Cardiac septum (tissue), 1 donor: Measurements from ENCODE around the gene RAB6B. TPM values are rescaled to one million over a fixed set of nuclear protein-coding genes. Genes with fewer than 3 reads are reported as not detected.
A peak's percentile ranks its signal among the peaks of the same experiment; 100 is the strongest.

Experiments
- DNase-seq: peaks from one replicate; pipeline ENCODE4 v3.0.0-alpha.2; 2020; ENCODE audit warnings: low spot score
- intact Hi-C: fragments of 100-400 bp; cut with DNase I; formaldehyde crosslinking; loops from one replicate; pipeline ENCODE4 v1.14.0; 2022
- total RNA-seq: library from RNA; stranded (reverse); fragmentation: NEBNext Ultra II Directional; extraction: Animal tissue kit (Norgen Biotek cat#: 25700); gene quantifications from one replicate; pipeline ENCODE4 v1.2.1, GENCODE V29; 2021
- donor health status: DM: no; HTN: no; CAD: no.

RAB6B gene
- total RNA-seq, 1 donor from 2014 or later: 42.4 TPM

DNA sequence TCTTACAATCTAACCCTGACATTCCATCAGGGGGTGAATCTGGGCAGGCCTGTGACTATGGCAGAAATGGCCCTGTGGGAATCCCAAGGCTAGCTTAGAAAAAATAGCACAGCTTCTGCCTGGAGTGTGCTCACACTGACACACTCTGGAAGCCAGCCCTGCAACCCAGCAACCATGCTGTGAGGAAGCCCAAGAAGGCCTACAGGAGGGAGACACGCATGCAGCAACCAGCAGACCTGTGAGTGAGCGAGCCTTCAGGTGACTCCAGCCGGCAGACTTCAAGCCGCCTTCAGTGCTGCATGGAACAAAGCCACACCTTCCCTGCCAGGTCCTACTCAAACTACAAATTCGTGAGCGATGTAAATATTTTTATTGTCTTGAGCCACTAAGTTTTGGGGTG is 26.1 kb downstream of the RAB6B start:
- peak; percentile 27 for DNase-seq
- intact Hi-C loops: no loop called here

DNA sequence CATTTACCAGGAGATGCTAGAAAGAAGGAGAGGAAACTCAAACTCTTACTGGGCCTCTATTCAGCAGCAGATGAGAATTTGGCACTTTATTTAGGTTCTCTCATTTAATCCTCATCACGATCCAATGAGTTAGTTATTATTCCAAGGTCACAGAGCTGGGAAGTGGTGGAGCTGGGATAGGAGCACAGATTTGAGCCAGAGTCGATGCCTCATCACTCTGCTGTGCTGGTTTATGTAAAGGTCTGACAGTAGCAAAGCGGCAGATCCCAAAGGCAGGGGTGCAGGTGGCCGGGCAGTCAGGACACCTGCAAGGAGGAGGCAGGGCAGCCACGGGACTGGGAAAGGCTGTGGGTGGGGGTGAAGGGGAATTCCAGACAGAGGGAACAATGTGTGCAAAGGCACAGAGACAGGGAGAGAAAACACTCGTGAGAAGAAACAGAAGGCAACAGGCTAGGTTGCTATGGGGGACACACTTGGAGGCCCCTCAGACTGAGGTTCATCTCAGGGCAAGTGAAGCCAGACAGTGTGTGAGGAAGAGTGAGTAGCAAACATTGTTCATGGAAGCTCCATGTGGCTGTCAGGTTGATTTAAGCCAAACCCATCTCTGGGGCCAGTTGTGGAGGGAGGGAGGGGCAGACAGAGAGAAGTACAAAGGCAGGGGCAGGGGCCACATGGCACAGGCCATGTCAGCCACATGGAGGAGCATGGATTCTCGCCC is 26.8 kb downstream of the RAB6B start:
- intact Hi-C loops: no loop called here
- peak; percentile 33 for DNase-seq

DNA sequence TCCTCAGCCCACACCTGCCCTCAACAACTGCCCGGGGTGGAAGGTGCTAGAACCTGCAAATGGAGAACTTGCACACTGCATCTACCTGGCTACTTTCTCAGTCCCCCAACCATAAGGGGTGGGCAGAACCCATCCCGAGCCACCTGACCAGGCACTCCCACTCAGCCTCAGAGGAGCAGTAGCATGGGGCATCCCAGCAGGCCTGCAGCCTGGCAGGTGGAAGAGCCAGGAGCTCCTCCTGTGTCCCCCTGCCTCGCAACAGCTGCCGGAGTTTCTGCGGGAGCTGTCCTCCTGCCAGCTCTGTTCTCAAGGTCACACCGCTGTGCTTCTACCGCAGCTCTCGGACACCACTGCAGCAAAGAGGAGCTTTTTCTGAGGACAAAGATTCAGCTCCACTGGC is 27.5 kb downstream of the RAB6B start:
- intact Hi-C loops: no loop called here

DNA sequence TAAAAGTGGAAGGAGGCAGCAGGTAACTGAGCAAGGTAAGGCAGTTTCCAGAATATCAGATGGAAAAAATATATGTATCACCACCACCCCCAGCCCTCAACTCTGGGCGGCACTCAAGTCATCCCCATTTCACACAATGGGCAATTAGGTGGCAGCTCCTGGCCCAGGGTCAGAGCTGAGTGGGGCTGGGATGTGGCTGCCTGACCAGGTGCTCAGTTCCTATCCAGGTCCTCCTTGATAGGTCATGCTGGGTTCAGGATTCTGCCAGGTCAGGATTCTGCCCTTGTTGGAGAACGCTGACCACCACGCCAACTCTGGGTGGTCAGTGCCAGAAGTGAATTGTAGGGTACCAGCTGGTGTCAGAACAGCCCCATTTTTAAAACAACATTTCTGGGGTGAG is 29.5 kb downstream of the RAB6B start:
- intact Hi-C loops: no loop called here
- DNase-seq: peak; percentile 61

More for the DNA sequence above, 27.5 kb downstream of the RAB6B start:
- peak; percentile 53 for DNase-seq

DNA sequence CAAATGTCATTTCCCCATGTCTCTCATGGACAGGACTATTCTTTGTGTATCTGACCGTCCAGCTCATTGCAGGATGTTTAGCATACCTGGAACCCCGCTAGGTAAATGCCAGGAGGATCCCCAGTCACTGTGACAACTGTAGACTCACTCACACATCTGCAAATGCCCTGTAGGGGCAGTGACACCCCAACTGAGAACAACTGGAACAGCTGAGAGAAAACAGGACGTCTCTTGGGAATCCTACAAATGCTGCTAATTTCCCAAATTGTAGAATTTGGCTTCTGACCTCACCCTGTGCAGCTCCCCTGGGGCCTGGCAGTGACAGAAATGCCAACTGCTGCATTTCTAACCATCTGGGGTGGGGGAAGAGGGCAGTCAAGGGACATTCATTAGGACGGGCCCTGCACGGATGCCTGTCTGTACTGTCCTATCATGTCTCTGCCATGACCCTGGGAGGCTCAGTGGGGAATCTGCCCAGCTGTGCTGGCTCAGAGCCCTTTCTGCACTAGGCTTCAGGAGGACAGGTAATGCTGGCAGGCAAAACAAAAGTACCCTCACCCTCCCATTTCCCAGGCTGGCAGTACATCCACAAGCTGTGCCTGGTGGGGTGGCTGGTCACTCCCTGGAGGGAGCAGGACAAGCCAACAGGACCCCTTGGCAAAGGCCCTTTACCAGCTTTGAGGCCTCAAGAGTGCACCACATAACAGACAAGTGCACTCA is 30.4 kb downstream of the RAB6B start:
- intact Hi-C loops: no loop called here
- DNase-seq: peak; percentile 67

DNA sequence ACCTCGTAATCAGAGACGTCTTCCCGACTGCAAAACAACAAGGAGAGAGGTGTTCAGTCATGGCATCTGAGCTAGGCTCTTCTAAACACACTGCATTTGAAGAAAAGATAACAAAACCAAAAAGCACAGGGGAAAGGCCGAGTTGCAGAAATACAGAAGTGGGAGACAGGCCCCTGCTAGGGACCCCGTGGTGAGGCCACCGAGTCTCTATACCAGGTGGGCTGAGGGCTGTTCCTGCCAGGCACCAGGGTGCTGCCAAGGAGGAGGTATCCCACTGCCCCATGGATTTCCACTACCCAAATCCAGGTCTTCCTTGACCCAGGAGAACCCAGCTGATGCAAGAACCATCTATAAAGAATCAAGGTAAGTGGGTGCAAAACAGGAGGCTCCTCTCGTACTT is 31.1 kb downstream of the RAB6B start:
- intact Hi-C loops: no loop called here
- DNase-seq: peak; percentile 74

DNA sequence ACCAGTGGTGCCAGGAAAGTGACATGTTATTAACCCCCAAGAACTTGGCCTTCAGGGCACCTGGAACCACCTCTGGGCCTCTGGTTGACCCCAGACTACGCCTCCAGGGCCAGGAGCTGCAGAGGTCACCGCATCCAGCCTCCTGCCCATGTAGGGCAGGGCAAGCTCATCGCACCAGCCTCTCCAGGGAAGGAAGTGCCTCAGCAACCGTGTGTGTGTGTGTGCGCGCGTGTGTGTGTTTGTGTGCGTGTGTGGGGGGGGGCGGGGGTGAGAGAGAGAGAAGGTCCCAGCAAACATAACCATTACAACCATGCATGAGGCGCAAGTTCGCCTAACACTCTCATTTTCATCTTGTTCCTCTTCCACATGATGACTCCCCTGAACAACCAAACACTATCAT is 31.8 kb downstream of the RAB6B start:
- intact Hi-C loops: no loop called here
- DNase-seq: peak; percentile 33

DNA sequence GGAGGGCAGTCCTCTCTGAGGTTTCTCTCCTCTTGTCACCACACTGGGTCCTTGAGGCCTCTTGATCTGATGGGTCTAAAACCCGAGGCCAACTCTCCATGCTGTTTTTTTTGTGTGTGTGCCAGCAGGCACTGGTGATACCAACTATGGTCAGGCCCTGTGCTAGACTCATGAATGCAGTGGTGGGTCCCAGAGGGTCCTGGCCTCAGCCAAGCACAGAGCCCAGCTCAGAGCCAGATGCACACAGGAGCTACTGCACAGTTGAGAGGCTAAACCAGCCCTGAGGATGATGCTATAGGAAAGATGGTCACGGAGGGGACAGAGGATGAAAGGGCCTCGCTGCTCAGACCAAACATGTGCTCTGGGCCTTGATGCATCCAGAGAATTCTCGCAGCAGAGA is 33.5 kb downstream of the RAB6B start:
- intact Hi-C loops: no loop called here
- DNase-seq: peak; percentile 15

DNA sequence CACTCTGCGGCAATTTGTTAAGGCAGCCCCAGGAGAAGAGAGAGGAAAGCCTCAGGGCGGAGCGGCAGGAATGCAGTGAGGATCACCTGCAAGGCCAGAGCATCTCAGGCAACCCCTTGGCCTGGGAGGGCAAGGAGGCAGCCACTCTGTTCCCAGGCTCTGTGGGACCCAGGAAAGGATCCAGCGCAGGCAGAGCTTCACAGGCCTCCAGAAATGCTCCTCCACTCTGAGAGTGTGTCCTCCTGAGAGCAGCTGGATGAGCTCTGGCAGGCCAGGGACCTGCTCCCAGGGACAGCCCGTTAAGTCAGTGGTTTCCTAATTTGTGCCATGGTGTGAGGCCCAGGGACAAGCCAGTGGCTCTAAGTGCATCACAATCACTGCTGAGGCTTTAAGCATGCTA is 35.2 kb downstream of the RAB6B start:
- intact Hi-C loops: no loop called here
- peak; percentile 56 for DNase-seq

DNA sequence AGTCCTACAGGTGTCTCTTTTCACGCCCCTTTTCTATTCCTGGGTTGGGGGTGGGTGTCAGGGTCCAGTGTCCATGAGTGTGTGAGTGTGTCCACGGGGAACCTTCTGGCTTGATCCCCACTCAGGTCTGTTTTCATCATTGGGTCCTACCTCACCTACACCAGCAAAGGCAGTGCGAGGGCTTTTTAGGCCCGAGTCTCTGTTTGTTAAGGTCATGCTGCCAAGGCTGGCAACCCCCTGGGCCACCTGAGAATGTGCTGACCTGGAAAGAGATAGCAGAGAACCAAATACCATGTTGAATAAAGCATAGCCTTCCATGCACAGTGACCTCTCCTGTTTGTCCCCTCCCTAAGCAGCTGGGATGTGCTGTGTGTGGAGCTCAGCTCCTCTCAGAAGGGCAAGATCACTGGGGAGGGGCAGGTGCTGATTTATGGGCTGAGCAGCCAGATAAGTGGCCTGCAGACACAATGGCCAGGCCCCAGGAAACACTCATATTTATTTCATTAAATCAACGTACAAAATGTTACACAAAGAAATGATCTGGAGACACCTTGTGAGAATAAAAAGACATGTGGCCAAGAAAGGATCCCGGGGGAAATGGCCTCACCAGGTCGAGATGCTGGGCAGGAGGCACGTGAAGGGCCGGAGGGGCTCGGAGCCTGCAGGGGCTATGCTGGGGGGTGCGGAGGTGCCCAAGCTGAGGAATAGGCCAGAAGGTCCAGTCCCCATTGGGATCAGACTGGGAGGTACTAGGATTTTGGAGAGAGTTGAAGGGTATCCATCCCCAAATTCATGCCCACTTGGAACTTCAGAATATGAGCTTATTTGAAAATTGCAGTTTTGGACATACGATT is 36.1 kb downstream of the RAB6B start:
- intact Hi-C loops: no loop called here
- DNase-seq: peak; percentile 57

DNA sequence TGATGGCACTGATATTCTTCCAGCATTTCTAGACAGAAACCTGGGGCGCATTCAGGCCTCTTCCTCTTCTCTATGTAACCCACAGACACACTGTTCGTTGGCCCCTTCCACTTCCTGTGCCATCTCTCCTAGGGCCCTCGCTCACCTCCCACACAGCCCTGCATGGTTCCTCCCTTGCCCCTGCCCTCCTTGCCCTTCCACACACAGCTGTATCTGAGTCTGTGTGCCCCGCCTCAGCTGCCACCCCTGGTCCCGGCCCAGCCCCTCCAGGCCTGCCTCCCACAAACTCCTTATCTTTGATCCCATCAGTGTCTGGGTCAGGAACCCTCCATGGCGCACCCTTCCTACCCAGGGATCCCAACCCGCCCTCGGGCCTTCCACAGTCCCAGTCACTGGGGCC is 37.9 kb downstream of the RAB6B start:
- peak; percentile 46 for DNase-seq
- intact Hi-C loops: no loop called here

DNA sequence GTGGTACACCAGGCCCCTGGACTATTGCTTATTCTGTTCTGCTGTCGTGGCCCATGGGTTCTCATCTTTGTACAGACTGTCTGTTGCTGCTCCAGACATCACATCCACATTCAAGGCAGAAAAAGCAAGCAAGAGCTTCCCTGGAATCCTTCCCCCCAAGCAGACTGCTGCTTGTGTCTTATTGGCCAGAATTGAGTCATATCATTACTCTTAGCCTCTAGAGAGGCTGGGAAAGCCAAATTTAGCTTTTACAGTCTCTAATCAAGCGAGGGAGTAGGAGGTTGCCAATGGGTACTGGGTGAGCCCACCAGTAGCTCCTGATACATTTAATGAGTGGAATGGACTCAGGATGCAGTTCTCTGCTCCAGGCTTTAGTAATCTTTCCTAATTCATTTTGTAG is 39.4 kb downstream of the RAB6B start:
- peak; percentile 61 for DNase-seq
- intact Hi-C loops: no loop called here

DNA sequence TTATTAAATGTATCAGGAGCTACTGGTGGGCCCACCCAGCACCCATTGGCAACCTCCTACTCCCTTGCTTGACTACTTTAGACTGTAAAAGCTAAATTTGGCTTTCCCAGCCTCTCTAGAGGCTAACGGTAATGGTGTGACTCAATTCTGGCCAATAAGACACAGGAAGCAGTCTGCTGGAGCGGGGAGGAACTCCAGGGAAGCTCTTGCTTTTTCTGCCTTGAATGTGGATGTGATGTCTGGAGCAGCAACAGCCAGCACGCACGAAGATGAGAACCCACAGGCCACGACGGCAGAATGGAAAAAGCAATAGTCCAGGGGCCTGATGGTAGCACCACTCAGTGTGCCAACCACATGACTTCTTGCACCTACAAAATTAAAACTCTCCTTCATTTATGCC is 39.9 kb downstream of the RAB6B start:
- DNase-seq: peak; percentile 49
- intact Hi-C loops: no loop called here

DNA sequence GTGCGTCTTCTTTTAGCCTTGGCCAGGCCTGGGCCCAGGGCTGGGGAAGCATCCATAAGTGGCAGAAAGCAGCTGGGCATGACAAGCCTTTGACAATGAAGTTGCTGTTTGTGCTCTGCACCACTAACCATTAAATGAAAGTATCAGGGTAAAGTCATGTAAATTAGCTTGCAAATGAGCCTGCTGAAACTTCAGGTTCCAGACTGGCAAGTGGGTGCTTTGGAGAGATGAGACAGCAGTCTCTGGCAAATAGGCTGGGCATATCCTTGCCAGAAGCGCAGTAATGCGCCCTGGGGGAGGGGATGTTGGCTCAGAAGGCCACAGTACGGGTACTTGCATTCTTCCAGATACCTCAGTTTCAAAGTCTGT is 40.7 kb downstream of the RAB6B start:
- intact Hi-C loops: no loop called here
- DNase-seq: peak; percentile 24

DNA sequence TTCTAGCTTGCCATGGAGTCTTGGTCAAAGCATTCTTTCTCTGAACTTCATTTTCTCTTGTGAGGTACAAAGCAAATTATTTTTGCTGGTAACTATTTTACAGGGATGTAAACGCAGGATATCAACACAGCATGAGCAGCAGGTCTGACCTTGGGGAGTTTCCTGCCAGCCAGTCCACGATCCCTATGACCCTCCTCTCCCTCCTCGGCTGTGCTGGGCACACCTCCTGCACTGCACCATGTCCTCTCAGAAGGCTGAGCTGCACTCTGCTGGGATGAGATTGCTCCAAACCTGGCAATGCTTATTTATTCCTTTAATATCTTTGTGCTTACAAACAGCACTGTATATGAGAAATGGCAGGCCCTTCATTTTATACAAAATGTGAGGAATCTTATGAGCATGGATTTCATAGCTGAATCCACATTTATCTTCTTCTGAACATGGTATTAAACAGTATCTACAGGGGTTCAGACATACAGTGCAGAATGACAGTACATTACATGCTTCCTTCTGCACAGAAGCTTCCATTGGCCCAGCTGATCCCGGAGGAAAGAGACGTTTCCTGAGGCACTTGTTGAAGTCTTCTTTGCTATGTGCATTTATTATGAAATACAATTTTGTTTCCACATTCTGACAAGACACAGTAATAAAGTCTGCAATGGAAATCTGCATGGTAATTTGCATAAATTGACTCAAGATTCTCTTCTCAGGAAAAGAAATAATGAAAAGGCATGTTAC is 41.2 kb downstream of the RAB6B start:
- DNase-seq: peak; percentile 22
- intact Hi-C loops: no loop called here

DNA sequence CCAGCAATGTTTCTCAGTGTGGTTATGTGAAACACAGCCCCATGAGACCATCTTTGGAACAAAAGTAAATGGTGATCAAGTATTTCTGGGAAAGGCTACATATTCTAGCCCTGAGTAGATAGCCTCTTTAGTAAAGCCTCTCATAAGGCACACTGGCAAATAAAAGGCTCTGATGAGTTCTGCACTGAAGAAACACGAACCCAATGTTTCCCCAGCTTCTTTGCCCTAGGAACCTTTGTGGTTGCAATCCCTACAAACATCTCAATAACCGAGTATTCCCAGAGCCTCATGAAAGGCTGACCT is 41.8 kb downstream of the RAB6B start:
- intact Hi-C loops: no loop called here
- DNase-seq: no peak

DNA sequence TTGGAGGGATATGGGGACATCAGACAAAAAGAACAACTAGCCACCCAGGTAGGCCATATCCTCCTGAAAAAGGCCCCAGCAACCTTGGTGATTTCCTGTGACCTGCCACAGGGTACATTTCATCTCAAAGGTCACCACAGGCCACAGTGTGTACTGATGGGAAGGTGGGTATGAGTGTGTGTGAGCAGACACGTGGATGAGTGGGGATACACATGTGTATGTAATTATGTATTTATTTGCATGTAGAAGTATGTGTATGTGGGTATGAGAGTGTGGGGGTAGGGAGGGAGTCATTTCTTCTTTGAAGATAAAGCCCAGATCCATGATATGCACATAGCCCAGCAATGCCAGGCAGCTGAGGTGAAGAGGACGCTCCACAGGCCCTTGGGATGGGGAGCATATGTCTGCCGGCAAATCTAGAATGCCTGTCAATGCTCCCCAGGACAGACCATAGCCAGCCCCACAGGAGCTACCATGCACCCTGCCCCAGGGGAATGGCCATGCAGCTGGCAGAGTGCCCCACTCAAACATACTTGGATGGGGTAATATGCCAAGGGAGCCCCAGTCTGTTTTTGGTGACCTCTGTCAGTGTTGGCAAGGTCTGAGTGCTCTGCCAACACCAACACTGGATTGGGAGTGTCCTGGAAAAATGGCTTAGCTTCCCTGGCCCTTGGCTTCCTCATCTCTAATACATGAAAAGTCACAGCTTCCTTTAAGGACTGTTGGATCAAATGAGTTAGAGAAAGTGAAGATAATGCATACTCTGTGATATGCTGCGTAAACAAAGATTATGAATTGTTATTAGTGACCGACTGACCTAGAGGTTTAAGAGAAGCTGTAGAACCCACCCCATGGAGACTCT is 42.4 kb downstream of the RAB6B start:
- DNase-seq: peak; percentile 68

DNA sequence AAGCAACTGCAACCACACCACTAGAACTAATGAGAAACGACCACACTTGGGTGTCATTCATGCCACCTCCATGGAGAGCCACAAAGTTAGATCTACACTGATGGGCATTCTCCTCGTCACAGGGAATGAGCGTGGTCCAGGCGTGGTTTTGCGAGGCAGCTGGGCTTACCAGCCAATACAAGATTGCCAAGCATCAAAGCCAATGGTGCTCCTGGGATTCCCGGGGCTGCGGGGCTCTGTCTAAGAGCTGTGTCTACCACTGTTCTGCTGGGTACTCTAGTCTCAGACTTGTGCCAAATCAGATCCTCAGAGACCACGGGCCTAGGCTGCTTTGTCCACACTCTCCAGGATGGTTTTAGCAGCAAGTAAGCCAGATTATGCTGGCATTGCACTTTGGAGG is 43.8 kb downstream of the RAB6B start:
- intact Hi-C loops: no loop called here
- peak; percentile 62 for DNase-seq

More for the DNA sequence above, 42.4 kb downstream of the RAB6B start:
- intact Hi-C loops: no loop called here

DNA sequence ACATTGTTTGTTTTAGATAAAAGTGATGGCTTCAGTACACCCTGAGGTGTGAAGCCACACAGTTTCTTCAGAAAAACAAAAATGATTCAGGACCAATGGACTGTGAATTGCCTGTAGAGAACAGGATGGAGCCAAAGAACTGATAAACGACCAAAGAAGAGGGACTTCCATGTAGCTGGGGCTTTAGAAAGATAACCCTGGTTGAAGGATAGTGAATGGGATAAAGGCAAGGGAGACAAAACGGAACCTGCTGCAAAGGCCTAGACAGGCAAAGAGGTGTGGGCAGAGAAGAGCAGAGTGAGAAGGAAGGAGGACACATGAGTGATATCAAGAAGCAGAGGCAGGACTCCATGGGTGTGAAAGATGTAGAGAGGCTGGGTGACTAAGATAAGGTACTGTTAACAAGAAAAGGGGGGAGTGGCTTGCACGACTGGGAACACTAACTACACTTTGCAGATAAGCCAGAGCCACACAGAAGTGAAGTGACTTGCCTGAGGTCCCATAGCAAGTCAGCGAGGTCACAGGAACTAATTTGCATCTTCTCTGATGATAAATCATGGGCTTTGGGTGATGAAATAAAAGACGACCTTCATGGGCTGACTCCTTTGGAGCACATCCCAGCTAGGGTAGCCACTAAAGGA is 44.3 kb downstream of the RAB6B start:
- intact Hi-C loops: no loop called here

More for the DNA sequence above, 44.3 kb downstream of the RAB6B start:
- peak; percentile 51 for DNase-seq
